Vagina (tissue), 2 donors: ENCODE measurements around the gene KLK2.

ENCODE experiments used
- POLR2A ChIP-seq, 2 donors: fragments of 450-650 bp; IDR thresholded peaks; one replicate each; pipeline ENCODE4 v1.6.1; 2017; ENCODE audit warnings: antibody characterized with exemption in 2 of 2, mild to moderate bottlenecking in 2 of 2, moderate library complexity in 2 of 2
- TF ChIP-seq, protein P1 (sequence below), 3 experiments: fragments of 450-650 bp in 2 of 3; fragments of 200-600 bp in 1 of 3; sonication (generic) in 1 of 3; IDR thresholded peaks; one replicate each; pipeline ENCODE4 v1.5.1; 2017 to 2019; ENCODE audit warnings: antibody characterized with exemption in 3 of 3, mild to moderate bottlenecking in 2 of 3, moderate library complexity in 2 of 3

- TF ChIP-seq, protein P1, sequence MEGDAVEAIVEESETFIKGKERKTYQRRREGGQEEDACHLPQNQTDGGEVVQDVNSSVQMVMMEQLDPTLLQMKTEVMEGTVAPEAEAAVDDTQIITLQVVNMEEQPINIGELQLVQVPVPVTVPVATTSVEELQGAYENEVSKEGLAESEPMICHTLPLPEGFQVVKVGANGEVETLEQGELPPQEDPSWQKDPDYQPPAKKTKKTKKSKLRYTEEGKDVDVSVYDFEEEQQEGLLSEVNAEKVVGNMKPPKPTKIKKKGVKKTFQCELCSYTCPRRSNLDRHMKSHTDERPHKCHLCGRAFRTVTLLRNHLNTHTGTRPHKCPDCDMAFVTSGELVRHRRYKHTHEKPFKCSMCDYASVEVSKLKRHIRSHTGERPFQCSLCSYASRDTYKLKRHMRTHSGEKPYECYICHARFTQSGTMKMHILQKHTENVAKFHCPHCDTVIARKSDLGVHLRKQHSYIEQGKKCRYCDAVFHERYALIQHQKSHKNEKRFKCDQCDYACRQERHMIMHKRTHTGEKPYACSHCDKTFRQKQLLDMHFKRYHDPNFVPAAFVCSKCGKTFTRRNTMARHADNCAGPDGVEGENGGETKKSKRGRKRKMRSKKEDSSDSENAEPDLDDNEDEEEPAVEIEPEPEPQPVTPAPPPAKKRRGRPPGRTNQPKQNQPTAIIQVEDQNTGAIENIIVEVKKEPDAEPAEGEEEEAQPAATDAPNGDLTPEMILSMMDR (IDR thresholded peaks at IDR 0.05): no peak
- TF ChIP-seq POLR2A (IDR thresholded peaks at IDR 0.05): no peak
Measured at GRCh38 chr19:50838239-50838638, 35.0 kb upstream of the KLK2 start.
